Renal pelvis (tissue), 4 donors: Measurements from ENCODE around the gene ANKRD16. TPM values are rescaled to one million over a fixed set of nuclear protein-coding genes. Genes with fewer than 3 reads are reported as not detected.

Source experiments
- DNase-seq: peaks from one replicate; pipeline ENCODE4 v3.0.0-alpha.2; 2013
- polyA plus RNA-seq, 3 donors: library from polyadenylated mRNA; unstranded; fragments of 120-200 nt; gene quantifications; one replicate each; pipeline ENCODE4 v1.2.1, GENCODE V29; 2013; ENCODE audit not compliant: insufficient read length in 3 of 3

Gene ANKRD16
- polyA plus RNA-seq, 3 donors, result 10.8 to 12.0 (median 11.2) TPM

DNA sequence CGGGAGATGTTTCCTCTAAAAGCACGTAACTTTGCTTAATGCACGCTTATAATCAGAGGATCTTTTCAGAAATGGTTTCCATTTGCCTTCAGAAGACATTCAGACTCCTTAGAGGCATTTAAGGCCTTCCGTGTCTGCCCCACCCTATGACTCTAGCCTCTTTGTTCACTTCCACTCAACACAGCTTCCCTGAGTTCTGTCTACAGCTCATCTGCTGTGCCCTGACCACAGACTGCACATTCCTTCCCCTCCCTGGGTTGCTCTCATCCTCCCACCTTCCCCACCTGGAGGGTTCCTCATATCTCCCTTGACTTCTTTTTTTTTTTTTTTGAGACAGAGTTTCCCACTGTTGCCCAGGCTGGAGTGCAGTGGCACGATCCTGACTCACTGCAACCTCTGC lies 17.0 kb upstream of the ANKRD16 start:
- DNase-seq, result no peak

GRCh38 chr10:5905854-5906507 lies 16.3 kb upstream of the ANKRD16 start:
- no peak for DNase-seq

DNA sequence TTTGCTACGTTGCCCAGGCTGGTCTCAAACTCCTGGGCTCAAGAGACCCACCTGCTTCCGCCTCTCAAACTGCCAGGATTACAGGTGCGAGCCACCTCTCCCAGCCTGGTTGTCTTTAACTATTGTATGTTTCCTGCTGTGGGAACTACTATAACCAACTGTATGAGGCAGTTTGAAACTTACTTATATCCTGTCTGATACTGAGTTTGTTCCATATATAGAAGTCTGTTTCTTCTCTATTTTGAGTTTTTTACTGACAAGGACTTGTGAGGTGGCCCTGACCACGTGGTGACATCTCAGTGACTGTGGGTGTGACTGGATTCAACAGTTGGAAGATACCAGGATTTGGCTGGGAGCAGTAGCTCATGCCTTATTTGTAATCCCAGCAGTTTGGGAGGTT lies 14.5 kb upstream of the ANKRD16 start:
- DNase-seq, result no peak

GRCh38 chr10:5903563-5903962 lies 13.9 kb upstream of the ANKRD16 start:
- no peak for DNase-seq

GRCh38 chr10:5902511-5903274 lies 13.0 kb upstream of the ANKRD16 start:
- DNase-seq, result no peak

DNA sequence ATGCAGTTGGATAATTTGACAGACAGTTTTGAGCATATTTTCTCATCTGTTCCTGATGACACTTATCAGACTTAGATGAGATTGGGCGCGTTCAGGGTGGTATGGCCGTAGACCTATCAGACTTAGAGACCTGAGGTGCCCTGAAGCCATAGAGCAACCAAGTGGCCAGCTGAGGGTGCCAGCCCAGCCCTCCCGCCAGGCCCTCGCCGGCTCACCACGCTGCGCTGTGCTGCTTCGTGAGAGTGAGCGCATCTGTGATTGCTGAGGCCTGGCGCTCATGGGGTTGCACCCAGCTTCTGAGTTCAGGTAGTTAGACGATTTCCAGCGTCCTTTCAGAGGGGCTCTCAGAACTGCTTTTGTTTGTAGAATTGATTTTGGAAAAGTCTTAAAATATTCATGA lies 10.6 kb upstream of the ANKRD16 start:
- no peak for DNase-seq

GRCh38 chr10:5898163-5898562 lies 8.5 kb upstream of the ANKRD16 start:
- no peak for DNase-seq

DNA sequence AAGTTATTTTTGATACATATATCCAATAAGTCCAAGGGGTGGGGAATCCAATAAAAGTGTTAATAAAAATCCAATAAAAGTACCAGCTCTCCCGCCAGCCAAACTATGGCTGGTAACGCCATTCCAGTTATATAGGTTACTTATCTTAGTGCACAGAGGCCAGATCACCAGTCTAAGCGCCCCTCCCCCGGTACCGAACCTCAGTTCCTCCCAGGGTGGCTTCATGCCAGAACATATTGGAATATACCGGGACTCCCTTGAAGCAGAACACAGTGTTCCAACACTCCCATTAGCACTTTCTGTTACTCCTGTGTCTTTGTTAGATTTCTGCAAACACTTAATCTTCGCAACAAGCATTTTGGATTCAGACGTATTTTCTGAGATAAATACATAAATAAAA lies 7.8 kb upstream of the ANKRD16 start:
- DNase-seq, result no peak

DNA sequence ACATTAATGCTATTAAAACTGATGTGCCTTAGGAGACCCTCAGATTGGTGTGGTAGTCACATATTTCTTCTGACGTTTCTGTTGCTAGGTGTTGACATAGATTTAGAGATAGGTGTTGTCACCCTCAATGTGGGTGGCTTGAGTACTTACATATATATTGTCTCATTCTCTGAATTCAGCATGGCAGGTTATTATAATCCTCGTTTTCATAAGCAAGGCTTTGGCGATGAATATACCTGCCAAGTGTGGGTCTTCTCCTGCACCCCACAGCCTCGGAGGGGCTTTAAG lies 7.3 kb upstream of the ANKRD16 start:
- no peak for DNase-seq

DNA sequence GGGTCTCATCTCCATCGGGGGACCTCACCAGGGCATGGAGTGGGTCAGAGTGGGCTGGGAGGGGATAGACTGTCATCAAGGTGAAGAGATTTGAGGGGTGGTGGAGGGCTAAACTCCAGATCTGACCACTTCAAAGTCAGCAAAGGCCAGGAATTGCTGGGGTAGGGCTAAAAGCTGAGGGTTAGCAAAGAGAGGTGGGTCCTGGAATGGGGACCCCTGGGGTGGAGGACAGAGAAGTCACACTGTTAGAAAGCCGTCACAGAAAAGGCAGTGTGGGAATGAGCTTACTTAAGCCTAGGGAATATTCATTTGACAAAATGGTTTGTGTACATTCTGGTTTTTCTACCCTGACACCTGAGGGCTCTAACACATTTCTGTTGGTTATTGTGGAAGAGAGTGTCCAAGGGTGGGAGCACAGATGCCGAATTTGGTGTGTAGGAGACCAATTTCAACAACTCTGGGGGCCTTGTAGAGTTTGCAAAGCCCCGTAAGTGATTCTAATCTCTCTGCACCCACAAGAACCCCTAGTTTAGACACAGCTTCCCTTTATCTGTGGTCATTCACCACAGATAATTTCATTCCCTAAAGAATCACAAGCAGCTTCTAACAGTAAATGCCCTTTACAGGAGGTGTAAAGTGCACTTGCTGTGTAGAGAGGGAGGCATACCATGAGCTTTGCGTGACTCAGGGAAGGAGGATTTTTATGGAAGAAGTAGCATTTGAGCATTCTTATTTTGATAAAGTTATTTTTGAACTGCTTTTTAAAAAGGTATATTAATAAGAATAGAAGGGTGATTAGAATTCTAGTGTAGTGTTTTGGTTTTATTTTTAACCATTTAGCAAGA lies 6.7 kb upstream of the ANKRD16 start:
- DNase-seq, result no peak

GRCh38 chr10:5895804-5896203 lies 6.1 kb upstream of the ANKRD16 start:
- no peak for DNase-seq

DNA sequence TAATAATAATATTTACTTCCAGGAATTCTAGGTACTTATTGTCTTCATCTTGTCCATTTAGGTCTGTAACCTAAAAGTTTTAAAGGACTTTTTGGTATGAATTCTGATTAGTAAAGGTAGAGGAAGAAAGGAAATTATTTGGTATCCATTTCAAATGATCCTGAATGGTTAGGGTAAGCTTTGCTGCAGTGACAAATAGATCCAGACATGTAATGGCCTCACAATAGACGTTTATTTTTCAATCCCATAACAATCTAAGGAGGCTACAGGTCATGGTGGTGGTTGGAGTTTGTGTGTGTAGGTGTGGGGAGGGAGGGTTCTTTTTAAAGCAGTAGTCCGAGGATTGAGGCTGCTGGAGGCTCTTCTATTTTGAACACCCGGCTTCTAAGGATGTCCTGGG lies 5.7 kb upstream of the ANKRD16 start:
- no peak for DNase-seq

- DNase-seq, result no peak
These were observed 5.2 kb upstream of the ANKRD16 start for GRCh38 chr10:5894873-5895272.

DNA sequence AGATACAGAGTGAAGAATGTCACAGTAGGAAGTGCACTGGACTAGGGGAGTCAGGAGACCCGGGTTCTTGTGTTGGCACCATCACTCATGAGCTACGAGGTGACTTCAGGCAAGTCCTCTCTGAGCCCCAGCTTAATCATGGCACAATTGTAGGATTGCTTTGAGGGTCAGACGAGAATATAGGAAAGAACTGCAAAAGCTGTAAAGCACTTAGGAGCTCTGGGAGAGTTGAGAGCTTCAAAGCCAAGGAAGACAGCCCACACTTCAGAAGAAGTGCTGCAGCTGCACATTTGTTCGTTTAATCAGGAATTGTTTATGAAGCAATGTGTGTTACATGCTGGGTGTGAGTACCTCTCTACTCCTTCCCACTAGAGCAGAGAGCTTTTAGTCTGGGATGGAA lies 4.7 kb upstream of the ANKRD16 start:
- no peak for DNase-seq

GRCh38 chr10:5893321-5893720 lies 3.6 kb upstream of the ANKRD16 start:
- DNase-seq, result no peak

DNA sequence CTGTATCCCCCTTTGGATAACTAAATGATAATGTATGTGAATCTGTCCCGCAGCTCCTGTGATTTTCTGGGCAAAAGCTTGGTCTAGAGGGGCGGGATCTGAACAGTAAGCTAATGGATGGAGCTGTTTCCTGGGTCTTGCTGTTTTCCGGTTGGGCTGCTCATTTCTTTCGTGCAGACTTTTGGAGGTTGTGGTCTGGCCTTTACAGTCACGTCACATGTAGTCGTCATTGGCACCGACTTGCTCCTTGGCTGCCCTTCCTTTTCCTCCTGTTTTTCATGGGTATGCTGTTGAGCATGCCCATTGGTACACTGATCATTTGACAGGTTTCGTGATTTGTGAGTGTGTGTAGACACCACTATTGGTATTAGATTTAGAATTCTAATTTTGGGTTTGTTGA lies 2.3 kb upstream of the ANKRD16 start:
- DNase-seq, result no peak

DNA sequence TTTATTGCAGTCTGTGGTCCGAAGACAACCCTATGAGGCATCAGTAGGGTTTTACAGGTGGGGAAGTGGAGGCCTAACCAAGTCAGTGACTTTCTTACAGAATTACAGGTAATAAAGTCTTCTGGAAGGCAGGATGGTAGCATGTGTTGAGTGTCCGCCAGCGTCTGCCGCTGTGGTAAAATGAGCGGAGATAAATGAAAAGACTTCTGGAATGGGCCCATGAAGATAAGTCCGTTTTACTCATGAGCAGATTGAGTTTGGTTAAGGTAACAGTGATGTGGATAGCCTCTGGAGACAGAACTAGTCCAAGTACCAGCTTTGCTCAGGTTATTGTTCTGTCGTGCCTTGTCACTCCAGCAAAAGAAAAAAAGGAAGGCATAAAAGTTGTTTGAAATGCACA lies 1.3 kb upstream of the ANKRD16 start:
- no peak for DNase-seq

DNA sequence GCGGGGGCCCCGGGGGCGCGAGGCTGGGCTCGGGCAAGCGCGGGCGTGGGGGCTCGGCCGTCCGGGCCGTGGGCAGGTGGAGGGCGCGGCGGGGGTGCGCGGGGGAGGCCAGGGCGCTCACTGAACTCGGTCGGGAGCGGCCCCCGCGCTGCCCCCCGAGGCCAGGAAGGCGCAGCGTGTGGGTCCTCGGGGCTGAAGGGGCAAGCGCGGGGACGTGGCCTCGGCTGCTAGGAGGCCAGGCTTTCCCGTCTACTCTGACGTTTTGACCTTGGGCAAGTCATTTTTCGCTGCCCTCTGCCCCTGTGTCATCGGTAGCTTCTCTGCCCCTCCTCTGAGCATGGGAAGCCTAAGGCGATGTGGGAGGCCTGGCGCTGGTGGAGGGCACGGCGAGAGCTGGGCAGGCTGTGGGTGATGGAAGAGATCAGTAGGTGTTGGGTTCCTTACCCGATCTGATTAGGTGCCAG lies 791 bp upstream of the ANKRD16 start:
- no peak for DNase-seq

DNA sequence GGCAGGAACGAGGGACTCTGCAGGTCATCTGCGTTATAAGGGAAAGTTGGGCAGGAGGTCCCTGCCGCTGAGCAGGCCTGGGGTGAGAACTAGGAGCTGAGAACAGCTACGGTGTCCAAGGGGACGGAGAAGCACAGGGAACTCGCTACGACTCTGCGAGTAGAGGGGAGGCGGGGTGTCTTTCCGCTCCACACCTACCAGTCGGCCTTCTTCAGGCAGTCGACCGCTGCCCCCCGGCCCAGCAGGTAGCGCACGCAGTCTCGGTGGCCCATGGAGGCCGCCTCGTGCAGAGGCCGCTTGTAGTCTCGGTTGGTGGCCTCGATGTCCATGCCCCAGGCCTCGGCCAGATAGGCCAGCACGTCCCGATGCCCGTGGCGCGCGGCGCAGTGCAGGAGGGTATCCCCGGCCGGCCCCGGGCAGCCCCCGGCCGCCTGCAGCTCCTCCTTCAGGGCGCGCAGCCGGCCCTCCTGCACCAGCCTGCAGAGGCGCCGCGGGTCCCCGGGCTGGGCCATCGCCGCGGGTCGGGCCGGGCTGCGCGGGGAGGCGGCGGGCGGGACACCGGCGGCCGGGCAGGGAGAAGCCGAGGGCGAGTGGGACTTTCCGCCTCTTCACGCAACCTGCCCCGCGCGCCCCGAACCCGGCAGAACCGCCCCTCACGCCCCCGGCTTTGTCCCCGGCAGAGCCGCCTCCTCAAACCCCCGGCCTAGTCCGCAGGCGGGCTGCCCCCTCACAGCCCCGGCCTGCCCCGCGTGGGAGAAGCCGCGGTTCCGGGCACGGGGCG lies 660 bp downstream of the ANKRD16 start:
- DNase-seq, result no peak

GRCh38 chr10:5888351-5888750 lies 1.3 kb downstream of the ANKRD16 start:
- no peak for DNase-seq

- no peak for DNase-seq
These were observed 2.1 kb downstream of the ANKRD16 start for GRCh38 chr10:5887641-5888040.

- no peak for DNase-seq
These were observed 2.7 kb downstream of the ANKRD16 start for GRCh38 chr10:5887029-5887428.
